MG63 (cell line): ENCODE results near the gene PRDM1. TPM values are rescaled to one million over a fixed set of nuclear protein-coding genes. Genes with fewer than 3 reads are reported as not detected.

Experiments used
- DNase-seq: peaks from one replicate; pipeline ENCODE4 v3.0.0-alpha.2; 2020
- H3K27me3 ChIP-seq: fragments of 250-450 bp; sonication (Bioruptor Pico); 2 replicates; pipeline ENCODE4 v1.5.1; 2020; ENCODE audit warnings: mild to moderate bottlenecking, moderate library complexity
- H3K36me3 ChIP-seq: fragments of 250-450 bp; sonication (Bioruptor Pico); 2 replicates; pipeline ENCODE4 v1.5.1; 2020; ENCODE audit warnings: mild to moderate bottlenecking, moderate library complexity
- H3K4me3 ChIP-seq: fragments of 250-450 bp; sonication (Bioruptor Pico); 2 replicates; pipeline ENCODE4 v1.5.1; 2020; ENCODE audit warnings: mild to moderate bottlenecking, moderate library complexity
- H3K9me3 ChIP-seq: fragments of 250-450 bp; sonication (Bioruptor Pico); 2 replicates; pipeline ENCODE4 v1.5.1; 2020; ENCODE audit warnings: mild to moderate bottlenecking, moderate library complexity
- total RNA-seq: library from RNA; depleted of rRNA; stranded (reverse); fragments of >200 nt; shearing (Covaris generic); gene quantifications from 2 replicates; pipeline ENCODE4 v1.2.3, GENCODE V29; 2014; ENCODE audit warnings: low replicate concordance

The PRDM1 gene
- total RNA-seq, 1 experiment from 2014 or later: not detected

DNA sequence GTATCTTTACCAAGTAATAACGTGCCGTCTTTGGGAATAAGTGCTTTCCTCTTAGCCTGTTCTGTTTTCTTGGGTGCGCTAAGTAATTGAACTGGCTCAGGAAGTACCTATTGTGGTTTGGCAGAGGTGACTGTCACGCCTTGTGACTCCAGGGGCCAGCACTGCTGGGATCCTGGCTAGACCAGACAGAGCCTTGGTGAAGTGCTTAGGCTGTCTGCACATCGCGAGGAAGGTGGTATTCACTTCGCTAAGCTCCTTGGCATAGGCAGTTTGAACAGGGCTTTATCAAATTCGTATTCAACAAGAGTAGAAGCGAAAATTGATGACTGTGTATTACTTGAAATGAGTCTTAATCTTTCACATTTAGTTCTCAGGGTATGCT, 17.6 kb downstream of the PRDM1 start:
- Histone ChIP-seq H3K9me3 (no peaks in the 10 kb centered on the region), H3K27me3 (no peaks in the 10 kb centered on the region; the same call in 1 of the 2 replicates), H3K36me3 (no peaks in the 10 kb centered on the region), H3K4me3 (peak overlapping the region; percentile 17)
- no peak for DNase-seq

DNA sequence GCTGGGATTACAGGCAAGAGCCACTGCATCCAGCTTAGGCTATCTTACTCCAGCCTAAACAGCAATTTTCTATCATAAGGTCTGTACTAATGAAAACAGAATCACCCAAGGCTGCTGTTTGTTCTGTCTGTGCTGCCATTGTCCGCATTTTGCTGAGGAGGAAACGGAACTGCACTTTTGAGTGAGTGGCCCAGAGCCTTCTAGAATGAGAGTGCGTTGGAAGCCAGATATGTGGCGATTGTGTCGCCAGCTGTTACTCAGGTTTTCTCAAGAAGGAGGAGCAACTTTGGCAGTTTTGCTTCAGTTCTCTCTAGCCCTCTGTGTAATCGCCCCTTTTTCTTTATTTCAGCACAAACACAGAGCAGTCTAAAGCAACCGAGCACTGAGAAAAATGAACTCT, 18.3 kb downstream of the PRDM1 start:
- no peak overlapping the region for H3K4me3 ChIP-seq
- no peaks in the 10 kb centered on the region for H3K9me3 ChIP-seq
- no peaks in the 10 kb centered on the region; the same call in 1 of the 2 replicates for H3K27me3 ChIP-seq
- H3K36me3 ChIP-seq: no peaks in the 10 kb centered on the region
- DNase-seq: no peak

DNA sequence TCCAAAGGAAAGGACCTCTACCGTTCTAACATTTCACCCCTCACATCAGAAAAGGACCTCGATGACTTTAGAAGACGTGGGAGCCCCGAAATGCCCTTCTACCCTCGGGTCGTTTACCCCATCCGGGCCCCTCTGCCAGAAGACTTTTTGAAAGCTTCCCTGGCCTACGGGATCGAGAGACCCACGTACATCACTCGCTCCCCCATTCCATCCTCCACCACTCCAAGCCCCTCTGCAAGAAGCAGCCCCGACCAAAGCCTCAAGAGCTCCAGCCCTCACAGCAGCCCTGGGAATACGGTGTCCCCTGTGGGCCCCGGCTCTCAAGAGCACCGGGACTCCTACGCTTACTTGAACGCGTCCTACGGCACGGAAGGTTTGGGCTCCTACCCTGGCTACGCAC, 18.8 kb downstream of the PRDM1 start:
- no peak for DNase-seq
- H3K4me3 ChIP-seq: no peak overlapping the region
- no peaks in the 10 kb centered on the region; the same call in 1 of the 2 replicates for H3K27me3 ChIP-seq
- no peaks in the 10 kb centered on the region for H3K9me3 ChIP-seq
- no peaks in the 10 kb centered on the region for H3K36me3 ChIP-seq

DNA sequence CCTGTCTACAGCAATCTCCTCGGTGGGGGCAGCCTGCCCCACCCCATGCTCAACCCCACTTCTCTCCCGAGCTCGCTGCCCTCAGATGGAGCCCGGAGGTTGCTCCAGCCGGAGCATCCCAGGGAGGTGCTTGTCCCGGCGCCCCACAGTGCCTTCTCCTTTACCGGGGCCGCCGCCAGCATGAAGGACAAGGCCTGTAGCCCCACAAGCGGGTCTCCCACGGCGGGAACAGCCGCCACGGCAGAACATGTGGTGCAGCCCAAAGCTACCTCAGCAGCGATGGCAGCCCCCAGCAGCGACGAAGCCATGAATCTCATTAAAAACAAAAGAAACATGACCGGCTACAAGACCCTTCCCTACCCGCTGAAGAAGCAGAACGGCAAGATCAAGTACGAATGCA, 19.4 kb downstream of the PRDM1 start:
- Histone ChIP-seq H3K27me3 (no peaks in the 10 kb centered on the region; the same call in 1 of the 2 replicates), H3K4me3 (no peak overlapping the region), H3K36me3 (no peaks in the 10 kb centered on the region), H3K9me3 (no peaks in the 10 kb centered on the region)
- no peak for DNase-seq

DNA sequence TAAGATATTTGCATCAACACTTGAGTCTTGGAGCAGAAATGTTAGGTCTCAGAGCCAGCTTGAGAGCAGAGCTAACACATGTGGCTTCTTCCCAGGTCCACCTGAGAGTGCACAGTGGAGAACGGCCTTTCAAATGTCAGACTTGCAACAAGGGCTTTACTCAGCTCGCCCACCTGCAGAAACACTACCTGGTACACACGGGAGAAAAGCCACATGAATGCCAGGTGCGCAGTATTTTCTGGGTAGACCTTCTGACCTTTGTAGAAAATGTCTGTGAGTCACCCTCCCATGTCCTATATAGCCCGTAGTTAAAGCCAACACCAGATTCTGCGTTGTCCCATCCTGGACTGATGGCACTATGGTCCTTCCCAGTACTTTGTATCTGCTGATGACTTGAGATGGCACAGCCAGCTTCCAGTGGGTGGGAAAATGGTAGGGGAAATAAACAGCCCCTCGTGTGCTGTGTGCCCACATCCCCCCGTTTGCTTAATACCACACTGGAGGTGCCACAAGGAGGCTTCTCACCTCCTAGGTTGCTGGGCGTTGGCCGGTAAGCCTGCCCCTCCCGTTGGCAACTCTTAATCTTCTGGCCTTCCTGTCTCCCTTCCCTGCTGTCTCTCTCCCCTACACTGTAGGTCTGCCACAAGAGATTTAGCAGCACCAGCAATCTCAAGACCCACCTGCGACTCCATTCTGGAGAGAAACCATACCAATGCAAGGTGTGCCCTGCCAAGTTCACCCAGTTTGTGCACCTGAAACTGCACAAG, 20.3 kb downstream of the PRDM1 start:
- H3K4me3 ChIP-seq: no peak overlapping the region
- no peaks in the 10 kb centered on the region; the same call in 1 of the 2 replicates for H3K27me3 ChIP-seq
- no peaks in the 10 kb centered on the region for H3K36me3 ChIP-seq
- no peaks in the 10 kb centered on the region for H3K9me3 ChIP-seq
- DNase-seq: no peak

DNA sequence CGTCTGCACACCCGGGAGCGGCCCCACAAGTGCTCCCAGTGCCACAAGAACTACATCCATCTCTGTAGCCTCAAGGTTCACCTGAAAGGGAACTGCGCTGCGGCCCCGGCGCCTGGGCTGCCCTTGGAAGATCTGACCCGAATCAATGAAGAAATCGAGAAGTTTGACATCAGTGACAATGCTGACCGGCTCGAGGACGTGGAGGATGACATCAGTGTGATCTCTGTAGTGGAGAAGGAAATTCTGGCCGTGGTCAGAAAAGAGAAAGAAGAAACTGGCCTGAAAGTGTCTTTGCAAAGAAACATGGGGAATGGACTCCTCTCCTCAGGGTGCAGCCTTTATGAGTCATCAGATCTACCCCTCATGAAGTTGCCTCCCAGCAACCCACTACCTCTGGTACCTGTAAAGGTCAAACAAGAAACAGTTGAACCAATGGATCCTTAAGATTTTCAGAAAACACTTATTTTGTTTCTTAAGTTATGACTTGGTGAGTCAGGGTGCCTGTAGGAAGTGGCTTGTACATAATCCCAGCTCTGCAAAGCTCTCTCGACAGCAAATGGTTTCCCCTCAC, 21.0 kb downstream of the PRDM1 start:
- no peaks in the 10 kb centered on the region for H3K9me3 ChIP-seq
- H3K36me3 ChIP-seq: no peaks in the 10 kb centered on the region
- no peak overlapping the region for H3K4me3 ChIP-seq
- no peaks in the 10 kb centered on the region; the same call in 1 of the 2 replicates for H3K27me3 ChIP-seq
- DNase-seq: no peak

DNA sequence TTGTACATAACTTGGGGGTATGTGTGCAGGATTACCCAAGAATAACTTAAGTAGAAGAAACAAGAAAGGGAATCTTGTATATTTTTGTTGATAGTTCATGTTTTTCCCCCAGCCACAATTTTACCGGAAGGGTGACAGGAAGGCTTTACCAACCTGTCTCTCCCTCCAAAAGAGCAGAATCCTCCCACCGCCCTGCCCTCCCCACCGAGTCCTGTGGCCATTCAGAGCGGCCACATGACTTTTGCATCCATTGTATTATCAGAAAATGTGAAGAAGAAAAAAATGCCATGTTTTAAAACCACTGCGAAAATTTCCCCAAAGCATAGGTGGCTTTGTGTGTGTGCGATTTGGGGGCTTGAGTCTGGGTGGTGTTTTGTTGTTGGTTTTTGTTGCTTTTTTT, 22.0 kb downstream of the PRDM1 start:
- Histone ChIP-seq H3K9me3 (no peaks in the 10 kb centered on the region), H3K4me3 (no peak overlapping the region), H3K36me3 (no peaks in the 10 kb centered on the region), H3K27me3 (no peaks in the 10 kb centered on the region; the same call in 1 of the 2 replicates)
- DNase-seq: no peak

DNA sequence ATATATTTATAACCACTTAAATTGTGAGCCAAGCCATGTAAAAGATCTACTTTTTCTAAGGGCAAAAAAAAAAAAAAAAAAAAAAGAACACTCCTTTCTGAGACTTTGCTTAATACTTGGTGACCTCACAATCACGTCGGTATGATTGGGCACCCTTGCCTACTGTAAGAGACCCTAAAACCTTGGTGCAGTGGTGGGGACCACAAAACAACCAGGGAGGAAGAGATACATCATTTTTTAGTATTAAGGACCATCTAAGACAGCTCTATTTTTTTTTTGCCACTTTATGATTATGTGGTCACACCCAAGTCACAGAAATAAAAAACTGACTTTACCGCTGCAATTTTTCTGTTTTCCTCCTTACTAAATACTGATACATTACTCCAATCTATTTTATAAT, 22.9 kb downstream of the PRDM1 start:
- no peaks in the 10 kb centered on the region for H3K27me3 ChIP-seq
- H3K9me3 ChIP-seq: no peaks in the 10 kb centered on the region
- no peaks in the 10 kb centered on the region for H3K36me3 ChIP-seq
- DNase-seq: no peak
- no peak overlapping the region for H3K4me3 ChIP-seq

DNA sequence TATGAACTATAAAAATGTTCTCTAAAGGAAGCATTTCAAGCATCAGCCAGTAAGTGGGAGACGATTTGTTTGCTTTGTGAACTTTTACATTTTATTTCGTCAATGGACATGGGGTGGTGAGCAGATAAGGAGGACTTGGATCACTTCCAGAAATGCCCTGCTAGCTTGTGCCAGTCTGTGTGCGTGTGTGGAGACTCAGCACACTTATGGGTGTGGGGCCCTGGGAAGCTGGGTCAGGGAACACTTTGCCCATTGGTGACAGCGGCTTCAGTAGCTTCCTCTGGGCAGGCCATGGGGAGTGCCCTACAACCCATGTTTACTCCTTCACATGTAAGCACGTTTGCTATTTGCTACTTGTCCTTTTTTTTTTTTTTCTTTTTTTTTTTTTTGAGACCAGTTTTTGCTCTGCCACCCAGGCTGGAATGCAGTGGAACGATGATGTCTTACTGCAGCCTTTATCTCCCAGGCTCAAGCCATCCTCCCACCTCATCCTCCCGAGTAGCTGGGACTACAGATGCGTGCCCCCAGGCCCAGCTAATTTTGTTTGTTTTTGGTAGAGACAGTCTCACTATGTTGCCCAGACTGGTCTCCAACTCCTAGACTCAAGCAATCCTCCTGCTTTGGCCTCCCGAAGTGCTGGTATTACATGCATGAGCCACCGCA, 24.2 kb downstream of the PRDM1 start:
- Histone ChIP-seq H3K4me3 (no peak overlapping the region), H3K36me3 (no peaks in the 10 kb centered on the region), H3K27me3 (no peaks in the 10 kb centered on the region), H3K9me3 (no peaks in the 10 kb centered on the region)
- no peak for DNase-seq

DNA sequence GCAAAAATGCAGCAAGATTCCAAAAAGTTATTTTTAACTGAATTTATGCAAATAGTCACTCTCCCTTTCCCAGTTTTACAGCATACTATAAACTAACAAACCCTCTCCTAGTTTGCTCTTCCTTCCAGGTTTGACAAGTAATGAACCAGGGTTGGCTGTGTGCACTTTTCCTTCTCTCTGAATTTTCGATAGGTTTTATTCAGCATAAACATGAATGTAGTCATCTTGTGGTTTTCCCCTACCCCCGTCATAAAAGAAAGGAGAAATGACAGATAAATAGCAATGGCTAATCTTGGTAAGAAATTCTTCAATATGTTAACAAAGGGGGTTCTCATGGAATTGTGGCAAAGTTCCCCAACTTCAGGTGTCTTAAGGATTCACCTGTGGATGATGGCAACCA, 26.3 kb downstream of the PRDM1 start:
- no peak for DNase-seq
- Histone ChIP-seq H3K27me3 (no peaks in the 10 kb centered on the region), H3K4me3 (no peak overlapping the region), H3K36me3 (no peaks in the 10 kb centered on the region), H3K9me3 (no peaks in the 10 kb centered on the region)

DNA sequence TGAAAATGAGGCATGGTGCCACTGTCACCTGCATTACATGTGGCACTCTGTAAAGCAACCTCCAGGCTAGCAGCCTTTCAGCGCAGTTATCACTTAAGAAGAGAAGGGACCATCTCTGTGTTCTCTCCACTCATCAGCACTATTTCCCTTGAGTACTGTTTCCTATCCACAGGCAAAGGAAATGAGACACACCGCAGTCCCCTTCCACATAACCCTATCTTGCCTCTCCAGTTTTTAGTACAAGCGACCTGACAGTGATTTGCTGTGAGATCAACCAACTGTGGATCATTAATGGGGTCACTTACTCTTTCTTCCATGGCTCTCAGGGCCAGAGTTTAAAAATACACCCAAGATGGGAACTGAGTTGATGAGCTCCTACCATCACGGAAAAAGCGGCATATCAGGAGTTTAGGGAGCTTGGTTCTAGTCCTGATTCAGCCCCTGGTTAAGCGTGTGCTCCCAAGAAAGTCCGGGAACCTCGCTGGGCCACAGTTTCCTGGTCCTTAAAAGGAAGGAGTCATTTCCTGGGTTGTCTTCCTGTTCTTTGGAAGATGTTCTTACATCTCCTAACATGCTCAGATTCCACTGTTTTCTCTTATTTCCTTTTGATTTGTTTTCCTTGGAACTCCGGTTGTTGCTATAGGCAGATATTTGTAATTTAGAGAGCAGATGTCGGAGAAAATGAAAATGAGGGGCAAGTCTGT, 27.3 kb downstream of the PRDM1 start:
- Histone ChIP-seq H3K4me3 (no peak overlapping the region), H3K36me3 (no peaks in the 10 kb centered on the region), H3K27me3 (no peaks in the 10 kb centered on the region), H3K9me3 (no peaks in the 10 kb centered on the region)
- no peak for DNase-seq

DNA sequence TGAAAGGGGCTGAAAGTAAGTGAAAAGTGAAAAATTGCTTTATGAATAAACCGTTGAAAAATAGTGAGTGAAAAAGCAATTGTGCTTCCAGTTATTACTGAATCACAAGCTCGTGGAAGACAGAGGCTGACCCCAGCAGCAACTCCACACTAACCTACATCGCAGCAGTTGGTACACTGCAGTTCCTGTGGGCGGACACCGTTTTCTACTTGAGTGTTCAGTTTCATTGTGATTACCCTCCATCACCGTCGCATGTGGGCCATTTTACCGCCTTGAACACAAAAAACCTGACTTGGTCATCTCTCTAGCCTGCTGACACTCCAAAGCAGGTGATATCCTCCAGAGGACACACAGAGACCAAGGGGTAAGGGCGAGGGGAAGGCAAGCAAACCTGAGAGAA, 28.4 kb downstream of the PRDM1 start:
- no peak overlapping the region for H3K4me3 ChIP-seq
- no peaks in the 10 kb centered on the region for H3K9me3 ChIP-seq
- no peaks in the 10 kb centered on the region for H3K36me3 ChIP-seq
- H3K27me3 ChIP-seq: no peaks in the 10 kb centered on the region
- no peak for DNase-seq

DNA sequence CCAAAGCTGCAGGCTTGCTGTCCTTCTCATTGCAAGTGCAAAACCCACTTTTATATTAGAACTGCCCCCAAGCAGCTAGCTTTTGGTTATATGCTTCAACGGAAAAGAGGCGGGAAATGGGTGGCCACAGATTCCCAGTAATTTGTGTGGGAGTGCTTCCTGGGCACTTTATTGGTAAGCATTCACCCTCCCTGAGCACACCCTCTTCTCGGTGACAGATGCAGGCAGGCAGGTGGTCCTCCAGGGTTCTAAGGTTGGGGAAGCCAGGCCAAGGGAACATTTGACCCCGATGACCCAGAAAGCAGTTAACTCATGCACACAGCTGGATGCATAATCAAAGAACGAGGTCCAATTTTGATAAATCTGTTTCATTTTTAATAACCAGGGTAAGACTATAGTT, 29.1 kb downstream of the PRDM1 start:
- Histone ChIP-seq H3K4me3 (no peak overlapping the region), H3K9me3 (no peaks in the 10 kb centered on the region), H3K36me3 (no peaks in the 10 kb centered on the region), H3K27me3 (no peaks in the 10 kb centered on the region)
- no peak for DNase-seq

DNA sequence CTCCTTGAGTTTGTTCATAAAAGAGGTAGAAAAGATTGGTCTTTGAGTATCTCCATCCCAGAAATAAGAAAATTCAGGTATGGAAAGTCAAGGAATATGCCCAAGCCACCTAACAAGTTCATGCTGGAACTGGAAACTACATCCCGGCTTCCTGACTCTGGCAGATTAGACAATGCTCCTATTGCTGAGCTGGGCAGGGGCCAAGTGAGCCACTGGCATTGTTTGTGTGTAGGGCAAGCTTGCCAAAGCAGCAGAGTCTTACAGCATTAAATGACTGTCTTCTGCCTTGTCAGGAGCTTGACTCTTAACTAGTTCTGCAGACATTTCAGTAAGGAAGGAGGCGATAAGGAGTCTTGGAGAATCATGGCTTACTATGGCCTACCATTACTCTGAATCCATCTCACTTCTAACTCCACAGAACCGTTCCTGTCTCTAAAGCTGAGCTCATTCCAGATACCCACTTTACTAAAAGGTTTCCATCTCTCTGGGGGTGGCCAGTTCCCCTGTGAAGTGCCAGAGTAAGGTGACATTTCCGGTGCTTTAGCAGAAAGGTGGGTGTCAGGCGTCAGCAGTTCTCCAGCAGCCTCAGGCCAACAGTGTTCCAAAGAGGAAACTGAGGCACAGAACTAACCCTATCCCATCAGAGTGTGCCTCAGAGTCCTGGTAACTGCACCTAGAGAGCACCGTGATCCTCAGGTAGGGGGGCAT, 30.1 kb downstream of the PRDM1 start:
- Histone ChIP-seq H3K4me3 (no peak overlapping the region), H3K9me3 (no peaks in the 10 kb centered on the region), H3K27me3 (no peaks in the 10 kb centered on the region), H3K36me3 (no peaks in the 10 kb centered on the region)
- peak; percentile 86 for DNase-seq

DNA sequence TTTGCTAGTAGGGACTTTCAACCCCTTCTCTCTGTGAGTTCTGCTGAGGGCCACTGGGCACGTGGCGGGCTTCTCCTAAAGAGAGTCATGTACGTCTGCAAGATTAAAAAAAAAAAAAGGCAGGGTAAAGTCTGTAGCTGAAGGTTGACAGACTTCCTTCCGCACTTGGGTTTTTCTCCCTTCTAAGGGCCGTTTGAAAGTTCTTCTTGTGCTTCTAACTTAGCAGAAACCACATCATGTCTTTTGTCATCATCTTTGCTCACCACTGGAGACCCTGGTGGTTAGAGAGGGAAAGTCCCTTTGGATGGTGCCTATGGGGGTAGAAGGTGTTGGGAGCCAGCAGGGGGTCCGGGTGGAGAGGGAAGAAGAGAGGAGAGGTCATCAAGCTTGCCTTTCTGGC, 31.4 kb downstream of the PRDM1 start:
- Histone ChIP-seq H3K9me3 (no peaks in the 10 kb centered on the region), H3K4me3 (no peak overlapping the region), H3K36me3 (no peaks in the 10 kb centered on the region), H3K27me3 (no peaks in the 10 kb centered on the region)
- no peak for DNase-seq

DNA sequence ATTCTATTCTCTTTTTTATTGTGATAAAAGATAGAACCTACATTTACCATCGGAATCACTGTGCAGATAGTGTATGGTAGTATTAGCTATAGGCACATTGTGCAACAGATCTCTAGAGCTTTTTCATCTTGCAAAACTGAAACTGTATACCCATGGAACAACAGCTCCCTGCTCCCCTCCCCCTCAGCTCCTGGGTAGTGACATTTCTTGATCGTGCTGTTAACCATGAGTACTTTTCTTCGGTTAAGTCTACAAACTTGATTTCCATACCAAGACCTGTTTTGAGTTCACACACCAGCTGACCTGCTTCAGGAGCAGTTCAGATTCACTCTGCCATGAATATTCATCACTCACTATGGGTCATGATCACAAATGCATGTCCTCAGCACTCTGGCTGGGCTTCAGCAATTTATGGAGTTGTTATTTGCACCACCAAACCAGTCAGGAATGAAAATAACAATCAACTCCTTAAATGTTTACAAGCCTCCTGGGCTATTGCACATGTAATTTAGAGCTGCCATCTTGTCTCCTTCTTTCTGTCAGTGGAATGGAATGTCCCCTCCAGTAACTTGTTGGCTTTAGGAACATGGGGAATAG, 32.8 kb downstream of the PRDM1 start:
- no peaks in the 10 kb centered on the region for H3K9me3 ChIP-seq
- no peaks in the 10 kb centered on the region for H3K27me3 ChIP-seq
- no peaks in the 10 kb centered on the region for H3K36me3 ChIP-seq
- H3K4me3 ChIP-seq: no peak overlapping the region
- no peak for DNase-seq
